Nasal cavity respiratory epithelium epithelial cell of viscerocranial mucosa (primary cell): ENCODE results near the gene MBD3. TPM values are rescaled to one million over a fixed set of nuclear protein-coding genes. Genes with fewer than 3 reads are reported as not detected.

ENCODE experiments used
- total RNA-seq: library from RNA; depleted of rRNA; stranded (reverse); fragments of >200 nt; gene quantifications from 2 replicates; pipeline ENCODE4 v1.2.3, GENCODE V29; 2014

Gene MBD3
- total RNA-seq = 85.4 and 101 TPM in 2 replicates

GRCh38 chr19:1592755-1593500, at the start of gene MBD3:
MBD3 (minus strand) TSS chr19:1592865; CDS start chr19:1592631, 234 bp downstream.

GRCh38 chr19:1605236-1606137, 12.8 kb upstream of the MBD3 start, which contains the start of gene UQCR11:
UQCR11 (minus strand) TSS chr19:1605462; CDS start chr19:1605409, 53 bp downstream.

DNA sequence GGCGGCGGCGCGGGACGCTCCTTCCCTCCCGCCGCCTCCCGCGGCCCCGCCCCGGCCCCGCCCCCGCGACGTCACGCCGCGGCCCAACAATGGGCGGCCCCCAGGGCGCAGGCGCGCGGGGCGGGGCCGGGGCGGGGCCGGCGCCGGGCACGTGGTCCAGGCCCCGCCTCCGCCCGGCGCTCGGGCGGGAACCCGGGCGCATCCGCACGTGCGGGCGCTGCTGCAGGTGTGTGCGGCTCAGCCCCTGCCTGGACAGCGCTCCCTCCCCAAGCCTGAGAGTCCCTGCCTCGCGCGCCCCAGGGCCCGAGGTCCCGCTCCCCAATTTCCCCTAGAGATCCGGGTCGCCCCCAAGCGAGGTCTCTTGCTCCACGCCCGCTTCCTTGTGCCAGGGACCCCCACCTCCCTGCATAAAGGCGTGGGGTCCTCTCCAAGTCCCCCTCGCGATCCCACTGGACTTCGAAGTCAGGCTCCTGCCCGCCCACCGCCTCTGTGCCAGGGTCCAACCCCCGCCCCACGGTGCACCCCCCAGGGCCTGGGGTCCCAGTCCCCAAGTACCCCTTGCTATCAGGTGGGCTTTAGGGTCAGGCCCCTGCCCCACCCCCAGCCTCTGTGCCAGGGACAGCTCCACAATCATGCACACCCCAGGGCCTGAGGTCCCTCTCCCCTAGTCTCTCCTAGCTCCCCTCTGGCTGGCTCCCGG, 24.2 kb downstream of the MBD3 start, which contains the start of gene MEX3D:
MEX3D (minus strand) TSS at position 6 of the 700 bp plus-strand sequence. CDS start 267 bp downstream, outside the sequence.

Other genes starting within 250 kb of the MBD3 start
- gene NDUFS7, start 209.0 kb downstream of the MBD3 start, total RNA-seq = 64.0 and 67.3 TPM in 2 replicates
- 2.4 and 26.9 TPM in 2 replicates for gene GAMT, start 191.3 kb downstream of the MBD3 start, total RNA-seq
- 58.0 and 108 TPM in 2 replicates for gene DAZAP1, start 185.3 kb downstream of the MBD3 start, total RNA-seq
- gene RPS15, start 154.5 kb downstream of the MBD3 start, total RNA-seq = 288 and 442 TPM in 2 replicates
- gene APC2, start 142.7 kb downstream of the MBD3 start, total RNA-seq = 0.14 and 0.34 TPM in 2 replicates
- 29.7 and 32.3 TPM in 2 replicates for gene C19orf25, start 113.7 kb downstream of the MBD3 start, total RNA-seq
- gene PCSK4, start 102.5 kb downstream of the MBD3 start, total RNA-seq = 0.68 and 1.2 TPM in 2 replicates
- gene REEP6, start 101.7 kb downstream of the MBD3 start, total RNA-seq = 1.4 and 4.2 TPM in 2 replicates
- gene ADAMTSL5, start 79.8 kb downstream of the MBD3 start, total RNA-seq = 3.1 and 8.6 TPM in 2 replicates
- not detected in 2 replicates for gene PLK5, start 68.8 kb downstream of the MBD3 start, total RNA-seq
- 34.9 and 56.7 TPM in 2 replicates for gene MEX3D, start 24.5 kb downstream of the MBD3 start, total RNA-seq
- 53.5 and 116 TPM in 2 replicates for gene UQCR11, start 12.6 kb upstream of the MBD3 start, total RNA-seq
- 82.7 and 196 TPM in 2 replicates for gene TCF3, start 59.8 kb upstream of the MBD3 start, total RNA-seq
- gene ONECUT3, start 160.6 kb upstream of the MBD3 start, total RNA-seq = under 0.01 TPM in 2 replicates
- gene ATP8B3, start 219.4 kb upstream of the MBD3 start, total RNA-seq = under 0.01 and 1.1 TPM in 2 replicates